Transverse colon (tissue), 4 donors: Measurements from ENCODE around the gene CCL18.

Source experiments
- CTCF ChIP-seq, 5 experiments: fragments of 200-600 bp in 3 of 5; fragments of 450-650 bp in 2 of 5; sonication (generic) in 3 of 5; IDR thresholded peaks; 1 replicate in 2 of 5; 2 replicates in 3 of 5; pipeline ENCODE4 v1.5.1; 2016 to 2017; ENCODE audit warnings: antibody characterized with exemption in 5 of 5, inconsistent platforms in 3 of 5, mild to moderate bottlenecking in 2 of 5, moderate library complexity in 1 of 5
- EP300 ChIP-seq: sonication (generic); formaldehyde crosslinking; IDR thresholded peaks from one replicate; pipeline ENCODE4 v1.6.1; 2017; ENCODE audit warnings: antibody characterized with exemption, low read depth
- POLR2A ChIP-seq: fragments of 450-650 bp; IDR thresholded peaks from one replicate; pipeline ENCODE4 v1.6.1; 2016; ENCODE audit warnings: antibody characterized with exemption, mild to moderate bottlenecking, moderate library complexity
- POLR2AphosphoS5 ChIP-seq, 3 donors: sonication (generic); formaldehyde crosslinking; IDR thresholded peaks; one replicate each; pipeline ENCODE4 v1.6.1; 2016; ENCODE audit warnings: antibody characterized with exemption in 3 of 3

GRCh38 chr17:36095992-36096391, 31.9 kb downstream of the CCL18 start:
- TF ChIP-seq EP300 (no peak), POLR2A (no peak), CTCF (IDR thresholded peaks at IDR 0.05) (no peak), POLR2AphosphoS5 (IDR thresholded peaks at IDR 0.05) (no peak)
